Keratinocyte (primary cell): ENCODE data around the gene APH1B. TPM values are rescaled to one million over a fixed set of nuclear protein-coding genes. Genes with fewer than 3 reads are reported as not detected.

Experiments used
- DNase-seq: peaks from one replicate; pipeline ENCODE4 v3.0.0-alpha.2; 2011; ENCODE audit warnings: low read depth, missing footprints, low spot score
- FAIRE-seq: peaks from 2 replicates; lab custom pipeline; 2011; peaks lifted over from hg19 to GRCh38; lab: Jason Lieb, UNC
- H2AFZ ChIP-seq: 2 replicates; pipeline ENCODE4 v1.6.0; 2012; ENCODE audit warnings: low read length, control low read depth, inconsistent platforms; ENCODE audit not compliant: control insufficient read depth
- H3K27ac ChIP-seq: 2 replicates; pipeline ENCODE4 v1.5.1; 2011; ENCODE audit warnings: low read length; ENCODE audit not compliant: control insufficient read depth, insufficient read depth
- H3K27me3 ChIP-seq: 3 replicates; pipeline ENCODE4 v1.6.0; 2011; ENCODE audit warnings: low read length; ENCODE audit not compliant: control insufficient read depth, insufficient read depth; ENCODE audit errors: extremely low read depth
- H3K36me3 ChIP-seq, 2 experiments: 2 replicates in 1 of 2; 3 replicates in 1 of 2; pipeline ENCODE4 v1.5.1; 2011; ENCODE audit warnings: low read length in 2 of 2, mild to moderate bottlenecking in 1 of 2; ENCODE audit not compliant: control insufficient read depth in 2 of 2, insufficient read depth in 2 of 2; ENCODE audit errors: extremely low read depth in 1 of 2
- H3K4me1 ChIP-seq: 3 replicates; pipeline ENCODE4 v1.5.1; 2011; ENCODE audit warnings: low read length; ENCODE audit not compliant: control insufficient read depth, insufficient read depth; ENCODE audit errors: extremely low read depth
- H3K4me2 ChIP-seq: 3 replicates; pipeline ENCODE4 v1.6.0; 2011; ENCODE audit warnings: low read depth, low read length; ENCODE audit not compliant: control insufficient read depth, insufficient read depth; ENCODE audit errors: extremely low read depth
- H3K4me3 ChIP-seq, 3 experiments: fragments of 200-600 bp in 1 of 3; sonication (generic) in 1 of 3; 2 replicates in 2 of 3; 3 replicates in 1 of 3; pipeline ENCODE4 v1.5.1; 2011 to 2016; ENCODE audit warnings: low read length in 3 of 3, mild to moderate bottlenecking in 3 of 3, control low read depth in 2 of 3, inconsistent platforms in 1 of 3, low read depth in 1 of 3, mixed read lengths in 1 of 3, mixed run types in 1 of 3, moderate library complexity in 1 of 3; ENCODE audit not compliant: control insufficient read depth in 2 of 3, insufficient read depth in 2 of 3; ENCODE audit errors: extremely low read depth in 1 of 3
- H3K79me2 ChIP-seq: 2 replicates; pipeline ENCODE4 v1.6.0; 2012; ENCODE audit warnings: low read length; ENCODE audit not compliant: control insufficient read depth, insufficient read depth
- H3K9ac ChIP-seq: 3 replicates; pipeline ENCODE4 v1.6.0; 2011; ENCODE audit warnings: low read length; ENCODE audit not compliant: control insufficient read depth, insufficient read depth; ENCODE audit errors: extremely low read depth
- H3K9me1 ChIP-seq: 3 replicates; pipeline ENCODE4 v1.6.0; 2011; ENCODE audit warnings: low read length; ENCODE audit not compliant: control insufficient read depth, insufficient read depth; ENCODE audit errors: extremely low read depth
- H3K9me3 ChIP-seq: 2 replicates; pipeline ENCODE4 v1.5.1; 2012; ENCODE audit warnings: low read depth, low read length; ENCODE audit not compliant: control insufficient read depth
- H4K20me1 ChIP-seq: 3 replicates; pipeline ENCODE4 v1.6.0; 2011; ENCODE audit warnings: low read length; ENCODE audit not compliant: control insufficient read depth, insufficient read depth; ENCODE audit errors: extremely low read depth
- EZH2 ChIP-seq: IDR thresholded peaks from one replicate; pipeline ENCODE4 v1.6.1; 2012; ENCODE audit warnings: inconsistent platforms, mild to moderate bottlenecking, low read length, moderate library complexity
- dilution Hi-C: fragments of 300-500 bp; cut with MboI; formaldehyde crosslinking; loops from one replicate; pipeline ENCODE4 v1.7.0; 2020; ENCODE audit warnings: low sequenced_read_pairs; ENCODE audit not compliant: extremely low pct_ligation_motif_present
- polyA plus RNA-seq, 5 experiments: library from polyadenylated mRNA; depleted of rRNA in 3 of 5; stranded (reverse) in 3 of 5; stranded (forward) in 1 of 5; unstranded in 1 of 5; fragments of >200 nt; gene quantifications; 1 replicate in 1 of 5; 2 replicates in 3 of 5; 3 replicates in 1 of 5; pipeline versions ENCODE4 v1.2.1 to v1.2.3, GENCODE V29; 2011 to 2012; ENCODE audit warnings: missing spikeins in 2 of 5, low read depth in 1 of 5, low replicate concordance in 1 of 5
- TF ChIP-seq, protein P1 (sequence below), 3 experiments: IDR thresholded peaks in 1 of 3; conservative IDR thresholded peaks in 1 of 3; optimal IDR thresholded peaks in 1 of 3; 2 replicates in 2 of 3; 3 replicates in 1 of 3; pipeline versions ENCODE3 to v1.5.1; 2011; ENCODE audit warnings: low read length in 3 of 3, mild to moderate bottlenecking in 3 of 3, moderate library complexity in 2 of 3, control low read depth in 1 of 3, inconsistent platforms in 1 of 3; ENCODE audit not compliant: insufficient read depth in 2 of 3; ENCODE audit errors: extremely low read depth in 1 of 3

Gene APH1B
- polyA plus RNA-seq, 1 donor (not counting 4 experiments of a cell fraction or from before 2014, with no cell fraction given) = 7.0 TPM

DNA sequence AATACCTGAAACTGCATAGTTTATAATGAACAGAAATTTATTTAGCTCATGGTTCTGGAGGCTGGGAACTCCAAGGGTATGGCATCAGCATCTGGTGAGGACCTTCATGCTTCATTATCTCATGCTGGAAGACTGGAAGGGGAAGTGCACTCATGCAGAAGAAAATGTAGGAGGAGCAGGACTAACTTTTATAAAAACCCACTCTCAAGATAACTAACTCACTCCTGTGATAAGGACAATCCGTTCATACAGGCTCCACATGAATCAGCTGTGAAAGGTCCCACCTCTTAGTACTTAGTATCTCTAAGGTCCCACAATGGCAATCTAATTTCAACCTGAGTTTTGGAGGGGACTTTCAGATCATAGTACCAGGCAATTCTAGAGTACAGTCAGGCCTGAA, 33.6 kb upstream of the APH1B start:
- H2AFZ ChIP-seq = no peak overlapping the region
- FAIRE-seq = no peak
- peaks cover 36% of the 10 kb centered on the region for H3K4me1 ChIP-seq
- H3K4me2 ChIP-seq = no peak overlapping the region
- H3K36me3 ChIP-seq = peaks cover 2 to 3% of the 10 kb centered on the region in 2 experiments
- TF ChIP-seq, protein P1, sequence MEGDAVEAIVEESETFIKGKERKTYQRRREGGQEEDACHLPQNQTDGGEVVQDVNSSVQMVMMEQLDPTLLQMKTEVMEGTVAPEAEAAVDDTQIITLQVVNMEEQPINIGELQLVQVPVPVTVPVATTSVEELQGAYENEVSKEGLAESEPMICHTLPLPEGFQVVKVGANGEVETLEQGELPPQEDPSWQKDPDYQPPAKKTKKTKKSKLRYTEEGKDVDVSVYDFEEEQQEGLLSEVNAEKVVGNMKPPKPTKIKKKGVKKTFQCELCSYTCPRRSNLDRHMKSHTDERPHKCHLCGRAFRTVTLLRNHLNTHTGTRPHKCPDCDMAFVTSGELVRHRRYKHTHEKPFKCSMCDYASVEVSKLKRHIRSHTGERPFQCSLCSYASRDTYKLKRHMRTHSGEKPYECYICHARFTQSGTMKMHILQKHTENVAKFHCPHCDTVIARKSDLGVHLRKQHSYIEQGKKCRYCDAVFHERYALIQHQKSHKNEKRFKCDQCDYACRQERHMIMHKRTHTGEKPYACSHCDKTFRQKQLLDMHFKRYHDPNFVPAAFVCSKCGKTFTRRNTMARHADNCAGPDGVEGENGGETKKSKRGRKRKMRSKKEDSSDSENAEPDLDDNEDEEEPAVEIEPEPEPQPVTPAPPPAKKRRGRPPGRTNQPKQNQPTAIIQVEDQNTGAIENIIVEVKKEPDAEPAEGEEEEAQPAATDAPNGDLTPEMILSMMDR (optimal IDR thresholded peaks at IDR 0.05 in 1 of 3, IDR thresholded peaks at IDR 0.05 in 1 of 3, conservative IDR thresholded peaks at IDR 0.05 in 1 of 3; ENCODE audit: extremely low read depth in 1 of 3, insufficient read depth in 2 of 3, low read length in 3 of 3) = no peak
- no peak for TF ChIP-seq EZH2
- H3K9ac ChIP-seq = no peak overlapping the region
- H3K4me3 ChIP-seq = no peak overlapping the region
- DNase-seq = no peak
- no peaks in the 10 kb centered on the region for H3K9me1 ChIP-seq
- no peaks in the 10 kb centered on the region for H4K20me1 ChIP-seq
- H3K27me3 ChIP-seq = no peaks in the 10 kb centered on the region
- H3K79me2 ChIP-seq = peaks cover 10% of the 10 kb centered on the region
- dilution Hi-C loops = no loop called here
- H3K27ac ChIP-seq = peak overlapping the region; percentile 25
- H3K9me3 ChIP-seq = no peaks in the 10 kb centered on the region

DNA sequence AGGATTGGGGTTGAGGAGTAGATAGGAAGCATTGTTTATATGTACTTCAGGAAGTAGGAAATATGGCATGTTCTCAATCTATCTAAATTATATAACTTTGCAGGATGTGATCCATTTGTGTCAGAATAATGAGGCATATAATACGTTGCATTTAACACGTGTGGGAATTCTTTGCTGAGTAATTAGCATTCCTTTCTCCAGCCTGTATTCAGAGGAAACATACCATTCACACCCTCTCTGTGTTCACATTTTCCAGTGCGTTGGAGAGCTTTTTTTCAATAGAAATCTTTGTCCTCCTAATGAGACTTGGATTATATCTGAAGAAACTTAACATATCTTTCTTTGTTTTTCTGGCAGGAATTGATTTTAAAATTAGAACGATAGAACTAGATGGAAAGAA, 33.0 kb upstream of the APH1B start:
- Histone ChIP-seq H3K36me3 (peaks cover 2 to 3% of the 10 kb centered on the region in 2 experiments), H3K9me3 (no peaks in the 10 kb centered on the region), H4K20me1 (no peaks in the 10 kb centered on the region), H3K9me1 (no peaks in the 10 kb centered on the region), H3K27ac (peak overlapping the region; percentile 82), H3K79me2 (peaks cover 10% of the 10 kb centered on the region), H3K27me3 (no peaks in the 10 kb centered on the region), H3K4me2 (peak overlapping the region; percentile 76), H3K4me3 (peak overlapping the region; percentile 18 to 36 (median 33)), H2AFZ (no peak overlapping the region), H3K9ac (peak overlapping the region; percentile 36), H3K4me1 (peaks cover 30% of the 10 kb centered on the region)
- DNase-seq (no peak), FAIRE-seq (peak; percentile 36)
- dilution Hi-C loops = no loop called here
- no peak for TF ChIP-seq EZH2
- TF ChIP-seq, protein P1 (optimal IDR thresholded peaks at IDR 0.05 in 1 of 3, IDR thresholded peaks at IDR 0.05 in 1 of 3, conservative IDR thresholded peaks at IDR 0.05 in 1 of 3; ENCODE audit: extremely low read depth in 1 of 3, insufficient read depth in 2 of 3, low read length in 3 of 3) = no peak
